GM15510 (cell line): Measurements from ENCODE around the gene CCDC88C.

Source experiments
- POLR2A ChIP-seq: IDR thresholded peaks from 3 replicates; pipeline ENCODE4 v1.6.1; 2011; ENCODE audit warnings: borderline replicate concordance; ENCODE audit not compliant: insufficient read length; ENCODE audit errors: extremely low read depth

The CCDC88C gene

DNA sequence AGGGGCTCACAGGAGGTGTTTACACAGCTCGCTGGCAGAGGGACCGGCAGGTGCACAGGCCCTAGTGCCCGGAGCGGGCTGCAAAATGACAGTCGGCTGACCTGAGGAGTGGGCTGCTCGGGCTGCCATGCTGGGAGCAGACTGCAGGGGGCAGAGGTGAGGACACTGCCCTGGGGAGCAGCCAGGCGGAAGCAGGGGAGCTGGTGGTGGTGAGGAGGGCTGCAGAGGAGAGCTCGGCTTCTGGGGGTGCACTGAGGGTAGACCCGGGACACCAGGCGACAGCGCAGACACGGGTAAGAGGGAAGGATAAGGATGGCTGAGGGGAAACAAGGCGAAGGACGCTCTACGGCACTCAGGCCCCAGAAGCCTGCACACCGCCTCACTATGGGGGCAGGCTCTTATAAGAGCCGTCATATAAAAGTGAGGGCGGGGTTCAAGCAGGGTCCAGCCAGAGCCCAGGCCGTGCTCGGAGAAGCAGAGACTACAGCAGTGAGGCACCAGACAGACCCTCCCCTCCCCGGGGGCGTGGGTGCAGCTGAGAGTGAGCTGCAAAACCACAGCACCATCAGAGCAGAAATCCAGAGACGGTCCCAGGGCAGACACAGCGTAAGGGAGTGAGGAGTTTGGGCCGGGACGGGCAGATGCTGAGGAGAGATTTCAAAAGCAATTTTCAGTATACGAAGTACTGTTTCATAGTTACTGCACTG, 62.5 kb downstream of the CCDC88C start:
- TF ChIP-seq POLR2A = no peak

DNA sequence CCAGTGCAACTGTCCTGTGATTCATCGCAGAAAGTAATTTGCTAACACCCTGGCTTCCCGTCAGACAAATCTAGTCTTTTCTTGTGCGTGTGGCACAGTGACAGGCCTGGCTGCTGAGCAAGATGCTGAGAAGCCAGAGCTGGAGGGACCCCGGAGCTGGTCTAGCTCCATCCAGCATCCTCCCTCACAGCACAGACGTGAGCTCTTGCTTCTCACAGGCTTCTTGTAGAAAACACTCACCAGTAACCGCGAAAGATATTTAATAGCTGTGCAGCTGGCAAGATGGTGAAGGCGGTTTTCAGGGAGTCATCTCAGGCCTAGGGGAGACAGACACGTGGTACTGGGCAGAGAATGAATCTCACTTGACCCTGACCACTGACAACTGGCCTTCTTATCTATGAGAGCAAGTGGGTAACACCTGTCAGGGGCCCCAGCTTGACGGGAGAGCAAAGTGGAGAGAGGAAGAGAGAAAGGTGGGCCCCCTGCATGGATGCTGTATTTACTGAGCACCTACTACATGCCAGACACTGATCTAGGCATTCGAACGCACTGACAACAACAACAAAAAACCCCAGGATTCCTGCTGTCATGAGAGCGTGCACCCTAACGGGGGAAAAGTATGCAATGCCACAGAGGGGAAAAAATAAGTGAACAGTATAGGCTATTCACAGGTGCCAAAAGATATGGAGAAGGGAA, 63.3 kb downstream of the CCDC88C start:
- no peak for TF ChIP-seq POLR2A

DNA sequence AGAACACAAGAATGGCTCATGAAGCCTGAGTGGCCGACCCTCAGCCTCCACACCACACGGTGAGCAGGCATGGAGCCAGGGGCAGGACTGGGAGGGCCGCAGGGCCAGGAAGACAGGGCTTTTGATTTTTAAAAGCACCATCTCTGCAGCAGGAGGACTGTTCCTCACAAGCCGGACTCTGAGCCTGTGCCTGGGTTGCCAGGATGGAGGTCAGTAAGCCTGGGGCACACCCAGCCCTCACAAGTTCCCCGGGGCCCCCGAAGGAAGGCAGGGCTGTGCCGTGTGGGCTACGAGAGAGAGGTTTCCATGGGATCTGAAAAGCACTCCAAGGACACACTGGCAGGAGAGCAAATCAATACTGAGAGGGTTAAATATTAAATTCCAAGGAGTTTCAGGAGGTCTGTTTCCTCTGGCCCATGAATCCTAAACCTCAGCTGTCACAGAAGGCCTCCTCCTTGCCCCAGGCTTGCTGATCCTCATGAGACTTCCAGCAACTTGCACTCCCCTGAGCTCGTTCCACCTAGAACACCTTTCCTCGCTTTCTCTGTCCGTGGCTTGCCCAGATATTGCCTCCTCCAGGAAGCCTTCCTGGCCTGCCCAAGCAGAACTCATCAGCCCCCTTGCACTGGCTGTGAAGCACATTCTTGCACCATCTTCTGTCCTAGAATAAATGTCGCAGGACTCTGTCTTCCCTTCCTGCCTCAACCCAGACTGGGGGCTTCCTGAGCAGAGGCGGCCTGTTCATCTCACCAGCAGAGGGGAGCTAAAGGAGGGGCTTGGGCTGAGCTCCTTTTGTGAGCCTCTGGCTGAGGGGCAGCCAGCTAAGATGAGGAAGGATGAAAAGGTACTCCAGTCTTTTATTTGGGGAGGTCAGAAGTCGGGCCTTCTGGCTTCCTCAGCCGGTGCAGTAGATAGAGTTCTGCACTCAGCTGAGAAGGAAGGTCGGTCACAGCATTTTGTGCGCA, 64.6 kb downstream of the CCDC88C start:
- TF ChIP-seq POLR2A = no peak

DNA sequence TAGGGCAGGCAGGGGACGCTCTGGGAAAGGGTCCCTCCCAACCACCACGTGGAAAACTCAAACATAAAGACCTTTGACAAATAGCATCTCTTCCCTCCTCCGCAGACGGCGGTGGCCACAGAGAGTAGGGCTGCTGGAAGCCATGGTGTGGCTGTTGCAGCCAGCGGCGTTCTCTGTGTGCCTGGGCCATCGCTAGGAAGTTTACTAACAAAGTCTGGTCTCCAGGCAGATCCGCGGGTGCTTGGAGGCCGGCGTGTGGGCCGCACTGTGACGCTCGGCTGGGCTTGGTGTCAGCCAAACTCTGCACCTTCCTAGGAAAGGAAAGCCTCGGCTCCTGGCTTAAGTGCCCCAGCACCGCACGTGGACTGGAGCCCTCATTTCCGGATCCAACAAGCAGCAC, 65.6 kb downstream of the CCDC88C start:
- TF ChIP-seq POLR2A = no peak

DNA sequence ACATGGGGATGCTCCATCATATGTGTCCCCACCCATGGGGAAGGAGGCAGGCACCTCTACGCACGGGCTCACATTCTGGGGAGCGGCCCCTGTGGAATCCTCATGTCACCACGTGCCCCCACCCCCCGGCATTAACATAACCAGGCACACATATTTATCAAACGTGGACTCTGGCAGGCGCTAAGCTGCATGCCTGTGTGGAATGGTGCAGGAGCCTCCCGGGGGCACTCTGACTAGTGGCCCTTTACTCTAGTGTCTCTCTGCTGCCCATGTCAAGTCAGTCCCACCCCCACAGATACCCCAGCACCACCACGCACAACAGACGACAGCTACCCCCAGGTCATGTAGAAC, 66.1 kb downstream of the CCDC88C start:
- no peak for TF ChIP-seq POLR2A

DNA sequence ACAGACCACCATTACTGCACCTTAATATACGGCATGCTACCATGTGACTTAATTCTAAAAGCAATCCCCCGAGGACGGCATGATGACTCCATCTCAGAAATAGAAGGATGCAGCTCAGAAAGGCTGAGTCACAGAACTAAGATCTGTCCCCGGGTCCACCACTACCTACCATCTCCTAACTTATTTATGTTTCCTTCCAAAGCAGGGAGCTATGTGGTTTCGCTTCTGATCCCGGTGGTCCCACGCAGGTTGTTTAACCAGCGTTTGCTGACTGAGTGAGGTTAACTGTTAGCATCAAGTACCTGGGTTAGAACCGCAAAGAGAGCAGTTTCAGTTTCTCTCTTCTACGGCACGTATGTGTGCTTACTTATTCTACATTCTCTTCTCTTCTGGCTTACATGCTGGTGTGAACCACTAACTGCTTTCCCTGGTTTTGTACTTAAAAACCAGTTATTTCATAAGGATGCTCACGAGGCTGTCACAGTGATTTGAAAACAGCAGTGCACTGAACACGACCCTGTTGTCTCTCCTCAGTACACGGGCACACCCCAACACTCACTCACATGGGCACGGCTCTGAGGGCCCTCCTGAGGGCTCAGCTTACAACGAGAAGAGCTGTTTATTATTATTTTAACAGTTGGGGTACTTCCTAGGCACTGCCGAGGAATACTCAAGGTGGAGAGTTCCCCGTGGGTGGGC, 66.7 kb downstream of the CCDC88C start:
- TF ChIP-seq POLR2A = no peak

DNA sequence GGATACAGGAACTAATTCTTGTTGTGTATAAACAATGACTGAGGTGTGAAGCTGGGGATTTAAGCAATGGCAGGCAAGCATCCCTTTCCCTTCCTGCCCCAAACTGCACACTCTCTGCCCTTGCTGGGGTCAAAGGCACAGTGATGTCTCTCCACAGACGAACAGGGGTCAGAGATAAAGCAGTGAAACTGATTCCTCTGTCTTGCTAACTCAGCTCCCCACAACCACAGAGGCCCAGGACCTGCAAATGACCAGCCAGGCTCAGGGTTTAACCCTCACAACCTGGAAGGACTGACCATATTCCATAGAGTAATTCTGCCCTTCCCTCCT, 67.2 kb downstream of the CCDC88C start:
- no peak for TF ChIP-seq POLR2A

DNA sequence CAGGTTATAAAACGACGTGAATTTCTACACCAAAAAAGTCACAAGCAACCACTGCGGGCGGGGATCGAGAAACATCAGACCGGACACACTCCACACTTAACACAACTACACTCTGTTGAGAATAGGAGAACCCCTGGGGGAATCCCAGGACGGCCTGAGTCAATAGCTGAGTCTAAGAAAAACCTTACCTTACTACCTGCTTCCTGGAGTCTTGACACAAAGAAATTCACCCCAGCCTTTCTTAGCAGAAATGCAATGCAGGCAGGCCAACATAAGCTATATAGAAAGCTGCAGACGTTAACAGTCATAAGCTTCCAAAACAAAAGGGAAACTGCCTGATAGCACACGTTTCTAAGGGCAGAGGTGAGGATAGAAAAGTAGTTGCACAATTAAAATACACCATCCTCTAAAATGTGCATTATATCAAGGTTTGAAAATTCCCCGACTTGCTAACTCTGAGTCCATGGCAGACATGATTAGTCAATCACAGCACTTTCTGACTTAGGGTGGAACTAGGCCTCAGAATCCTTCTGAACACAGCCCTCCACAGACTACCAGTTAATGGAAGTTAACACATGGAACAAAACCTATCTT, 68.0 kb downstream of the CCDC88C start:
- TF ChIP-seq POLR2A = no peak

DNA sequence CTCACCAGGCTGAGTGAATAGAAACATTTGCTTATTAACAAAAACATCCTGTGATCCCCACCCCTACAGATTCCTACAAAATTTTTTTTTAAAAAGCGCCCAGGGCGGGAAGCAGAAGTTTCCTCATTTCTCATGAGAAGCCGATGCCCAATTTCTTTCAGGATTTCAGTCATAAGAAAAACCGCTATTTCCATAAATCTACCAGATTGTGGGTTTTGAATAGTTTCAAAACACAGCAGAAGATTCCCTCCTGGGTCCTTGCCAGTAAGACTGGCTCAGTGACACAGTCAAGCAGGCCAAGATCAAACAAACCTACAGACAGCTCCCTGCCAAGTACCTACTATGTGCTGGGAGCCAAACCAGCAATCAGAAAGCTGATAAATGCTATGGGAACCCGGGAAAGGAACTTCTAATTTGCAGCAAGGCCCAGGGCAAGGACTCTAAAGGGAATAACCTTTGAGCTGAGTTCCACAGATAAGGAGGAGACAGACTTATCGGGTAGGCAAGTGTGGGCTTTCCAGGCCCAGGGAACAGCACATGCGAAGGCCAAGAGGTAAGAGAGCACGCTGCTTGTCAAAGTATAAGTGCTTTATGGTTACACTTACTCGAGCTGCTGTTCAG, 68.7 kb downstream of the CCDC88C start:
- TF ChIP-seq POLR2A = no peak

DNA sequence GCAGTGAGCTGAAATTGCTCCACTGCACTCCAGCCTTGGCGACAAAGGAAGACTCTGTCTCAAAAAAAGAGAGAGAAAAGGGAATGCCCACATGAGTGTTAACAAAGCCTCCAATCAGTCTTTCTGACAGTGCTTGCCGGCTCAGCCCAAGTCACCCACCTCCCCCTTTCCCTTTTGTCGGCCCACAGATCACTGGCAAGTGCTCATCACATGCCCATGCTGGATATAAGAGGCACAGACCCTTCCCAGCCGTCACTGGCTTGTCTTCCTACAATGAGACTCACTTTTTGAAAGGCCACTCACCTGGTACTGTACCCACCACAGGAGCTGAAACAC, 70.8 kb downstream of the CCDC88C start:
- TF ChIP-seq POLR2A = no peak

DNA sequence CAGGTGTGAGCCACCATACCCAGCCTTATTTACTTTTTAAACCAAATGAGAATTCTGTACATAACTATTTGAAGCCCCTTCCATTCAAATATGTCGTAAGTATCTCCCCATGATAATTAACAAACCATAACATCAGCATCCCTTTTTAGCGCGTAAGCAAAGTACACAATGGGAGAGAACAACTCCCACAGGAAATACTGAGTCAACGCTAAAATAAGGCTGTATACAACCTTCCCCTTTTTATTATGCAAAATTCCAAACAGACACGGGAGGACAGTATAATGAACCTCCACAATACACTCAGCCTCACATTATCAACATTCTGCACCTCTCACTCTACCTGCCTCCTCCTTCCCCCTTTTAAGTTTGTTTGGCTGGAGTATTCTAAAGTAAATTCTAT, 73.5 kb downstream of the CCDC88C start:
- TF ChIP-seq POLR2A = no peak

DNA sequence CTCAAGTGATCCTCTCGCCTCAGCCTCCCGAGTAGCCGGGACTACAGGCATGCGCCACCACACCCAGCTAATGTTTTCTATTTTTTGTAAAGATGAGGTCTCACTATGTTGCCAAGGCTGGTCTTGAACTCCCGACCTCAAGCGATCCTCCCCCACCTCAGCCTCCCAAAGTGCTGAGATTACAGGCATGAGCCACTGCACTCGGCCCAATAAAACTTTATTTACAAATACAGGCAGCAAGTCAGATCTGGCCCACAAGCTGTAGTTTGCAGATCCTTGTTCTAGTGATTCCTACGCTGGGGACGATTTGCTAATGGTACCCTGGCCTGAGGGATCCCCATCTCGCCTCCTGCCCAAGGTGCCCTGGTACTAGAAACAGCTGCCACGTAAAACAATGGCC, 74.6 kb downstream of the CCDC88C start:
- no peak for TF ChIP-seq POLR2A

DNA sequence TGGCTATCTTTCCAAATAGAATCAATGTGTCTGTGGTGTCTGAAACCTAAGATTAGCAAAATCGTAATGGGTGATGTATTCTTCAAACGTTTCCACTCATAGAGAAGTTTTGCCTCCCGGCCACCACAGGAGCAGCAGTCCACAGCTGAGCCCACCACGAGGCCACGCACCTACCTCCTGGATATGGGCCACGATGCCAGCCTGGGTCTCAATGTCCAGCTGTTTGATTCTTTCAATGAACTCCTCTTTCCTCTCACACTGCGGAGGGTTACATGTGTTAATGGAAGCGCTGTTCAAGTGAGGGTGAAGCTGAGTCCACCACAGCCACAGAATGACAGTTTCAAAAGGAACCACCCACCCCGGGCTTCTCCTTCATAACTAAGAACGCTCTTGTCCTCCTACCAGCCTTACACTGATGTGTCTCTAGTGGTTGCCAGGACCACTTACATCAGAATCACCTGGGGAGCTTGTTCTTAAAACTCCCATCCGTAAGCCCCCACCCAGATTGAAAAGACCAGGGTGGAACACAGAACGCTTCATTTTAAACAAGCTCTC, 75.3 kb downstream of the CCDC88C start:
- TF ChIP-seq POLR2A = no peak

DNA sequence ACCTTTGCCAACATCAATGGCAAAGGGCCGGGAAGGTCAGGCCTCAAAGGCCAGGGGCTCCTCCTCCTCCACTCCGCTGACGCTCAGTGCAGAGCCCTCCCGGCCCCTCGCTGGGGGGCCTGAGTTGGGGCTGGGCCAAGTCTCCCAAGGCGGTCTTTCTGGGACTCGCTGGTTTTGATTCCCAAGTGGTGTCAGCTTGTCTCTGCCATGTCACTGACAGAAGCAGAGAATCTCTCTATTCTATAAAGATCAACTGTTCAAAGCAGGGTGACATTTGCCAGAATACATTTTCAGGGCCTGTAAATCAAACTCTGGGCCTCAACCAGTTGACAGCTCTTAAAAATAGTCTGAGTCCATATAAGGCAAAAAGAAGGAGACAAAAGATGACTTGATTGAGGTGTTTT, 75.9 kb downstream of the CCDC88C start:
- no peak for TF ChIP-seq POLR2A
